ENCODE measurements around the gene XPOT. TPM values are rescaled to one million over a fixed set of nuclear protein-coding genes. Genes with fewer than 3 reads are reported as not detected.

XPOT gene
- total RNA-seq, 4 donors from 2014 or later: 54.9 to 64.5 (median 55.9) TPM

DNA sequence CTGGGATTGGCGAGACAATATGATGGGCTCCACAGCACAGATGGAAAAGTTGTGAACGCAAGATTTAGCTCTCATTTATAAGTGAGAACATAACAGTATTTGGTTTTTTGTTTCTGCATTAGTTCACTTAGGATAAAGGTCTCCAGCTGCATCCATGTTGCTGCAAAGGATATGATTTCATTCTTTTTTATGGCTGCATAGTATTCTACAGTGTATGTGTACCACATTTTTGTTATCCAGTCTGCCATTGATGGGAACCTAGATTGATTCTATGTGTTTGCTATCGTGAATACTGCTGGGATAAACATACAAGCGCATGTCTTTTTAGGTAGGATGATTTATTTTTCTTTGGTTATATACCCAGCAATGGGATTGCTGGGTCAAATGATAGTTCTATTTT is 71.3 kb downstream of the XPOT start:
- DNase-seq (ENCODE audit: low spot score) (no peak), ATAC-seq (ENCODE audit: low FRiP score) (no peak)
- TF ChIP-seq, protein P1, sequence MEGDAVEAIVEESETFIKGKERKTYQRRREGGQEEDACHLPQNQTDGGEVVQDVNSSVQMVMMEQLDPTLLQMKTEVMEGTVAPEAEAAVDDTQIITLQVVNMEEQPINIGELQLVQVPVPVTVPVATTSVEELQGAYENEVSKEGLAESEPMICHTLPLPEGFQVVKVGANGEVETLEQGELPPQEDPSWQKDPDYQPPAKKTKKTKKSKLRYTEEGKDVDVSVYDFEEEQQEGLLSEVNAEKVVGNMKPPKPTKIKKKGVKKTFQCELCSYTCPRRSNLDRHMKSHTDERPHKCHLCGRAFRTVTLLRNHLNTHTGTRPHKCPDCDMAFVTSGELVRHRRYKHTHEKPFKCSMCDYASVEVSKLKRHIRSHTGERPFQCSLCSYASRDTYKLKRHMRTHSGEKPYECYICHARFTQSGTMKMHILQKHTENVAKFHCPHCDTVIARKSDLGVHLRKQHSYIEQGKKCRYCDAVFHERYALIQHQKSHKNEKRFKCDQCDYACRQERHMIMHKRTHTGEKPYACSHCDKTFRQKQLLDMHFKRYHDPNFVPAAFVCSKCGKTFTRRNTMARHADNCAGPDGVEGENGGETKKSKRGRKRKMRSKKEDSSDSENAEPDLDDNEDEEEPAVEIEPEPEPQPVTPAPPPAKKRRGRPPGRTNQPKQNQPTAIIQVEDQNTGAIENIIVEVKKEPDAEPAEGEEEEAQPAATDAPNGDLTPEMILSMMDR (IDR thresholded peaks at IDR 0.05): no peak

DNA sequence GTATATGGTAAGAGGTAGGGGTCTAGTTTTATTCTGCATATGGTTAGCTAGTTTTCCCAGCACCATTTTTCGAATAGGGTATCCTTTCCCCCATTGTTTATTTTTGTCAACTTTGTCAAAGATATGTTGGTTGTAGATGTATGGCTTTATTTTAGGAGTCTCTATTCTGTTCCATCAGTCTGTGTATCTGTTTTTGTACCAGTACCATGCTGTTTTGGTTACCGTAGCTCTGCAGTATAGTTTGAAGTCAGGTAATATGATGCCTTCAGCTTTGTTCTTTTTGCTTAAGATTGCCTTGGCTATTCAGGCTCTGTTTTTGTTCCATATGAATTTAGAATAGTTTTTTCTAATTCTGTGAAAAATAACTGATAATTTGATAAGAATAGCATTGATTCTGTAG is 72.7 kb downstream of the XPOT start:
- TF ChIP-seq, protein P1 (IDR thresholded peaks at IDR 0.05): no peak
- ATAC-seq (ENCODE audit: low FRiP score) (no peak), DNase-seq (ENCODE audit: low spot score) (no peak)

DNA sequence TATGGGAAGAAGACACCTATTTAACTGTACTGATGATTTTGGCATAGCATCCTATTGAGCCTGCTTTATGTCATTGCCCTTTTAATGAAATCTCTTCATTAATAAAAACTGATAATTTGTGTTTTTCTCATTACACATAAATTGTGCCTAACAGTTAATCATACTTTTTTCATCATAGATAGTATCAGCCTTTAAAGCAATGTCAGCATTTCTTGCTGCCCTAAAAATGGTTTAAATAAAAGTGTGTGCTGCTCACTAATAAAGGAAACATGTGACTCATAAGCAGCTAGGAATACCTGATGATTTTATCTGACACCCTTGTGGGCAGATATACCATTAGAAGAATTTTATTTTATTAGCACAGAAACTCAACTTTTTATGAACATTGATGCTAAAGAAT is 74.5 kb downstream of the XPOT start:
- no peak for DNase-seq (ENCODE audit: low spot score)
- TF ChIP-seq, protein P1 (IDR thresholded peaks at IDR 0.05): no peak
- ATAC-seq (ENCODE audit: low FRiP score): no peak

DNA sequence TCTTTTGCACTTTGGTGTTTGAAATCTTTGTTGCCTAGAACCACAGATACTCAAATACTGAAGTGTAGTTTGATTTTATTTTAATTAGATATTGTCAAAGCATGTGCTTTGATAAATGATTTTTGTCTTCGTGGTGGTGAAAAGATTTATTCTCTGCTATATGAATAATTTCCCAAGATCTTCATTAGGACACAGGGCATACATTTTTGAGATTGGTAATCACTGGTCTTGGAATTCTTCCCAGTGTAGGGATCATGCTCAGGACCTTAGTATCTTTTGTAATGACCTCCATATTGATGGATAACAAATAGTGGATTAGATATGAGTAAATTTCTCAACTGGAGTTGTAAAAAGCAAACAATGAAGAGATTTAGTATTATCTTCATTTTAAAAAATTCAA is 76.0 kb downstream of the XPOT start:
- no peak for ATAC-seq (ENCODE audit: low FRiP score)
- DNase-seq (ENCODE audit: low spot score): no peak
- TF ChIP-seq, protein P1 (IDR thresholded peaks at IDR 0.05): no peak

DNA sequence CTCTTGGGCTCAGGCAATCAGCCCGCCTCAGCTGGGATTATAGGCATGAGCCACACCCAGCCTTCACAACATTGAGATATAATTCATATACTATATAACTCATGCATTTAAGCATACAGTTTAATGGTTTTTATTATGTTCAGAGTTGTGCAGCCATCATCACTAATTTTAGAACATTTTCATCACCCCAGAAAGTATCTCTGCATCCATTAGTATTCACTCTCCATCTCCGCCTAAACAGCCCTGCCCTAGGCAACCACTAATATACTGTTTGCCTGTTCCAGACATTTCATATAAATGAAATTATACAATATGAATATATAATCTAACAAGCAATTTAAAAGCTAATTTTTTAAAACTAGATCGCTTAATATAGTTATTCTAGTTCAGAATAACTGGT is 82.5 kb downstream of the XPOT start:
- no peak for ATAC-seq (ENCODE audit: low FRiP score)
- TF ChIP-seq, protein P1 (IDR thresholded peaks at IDR 0.05): no peak
- no peak for DNase-seq (ENCODE audit: low spot score)

DNA sequence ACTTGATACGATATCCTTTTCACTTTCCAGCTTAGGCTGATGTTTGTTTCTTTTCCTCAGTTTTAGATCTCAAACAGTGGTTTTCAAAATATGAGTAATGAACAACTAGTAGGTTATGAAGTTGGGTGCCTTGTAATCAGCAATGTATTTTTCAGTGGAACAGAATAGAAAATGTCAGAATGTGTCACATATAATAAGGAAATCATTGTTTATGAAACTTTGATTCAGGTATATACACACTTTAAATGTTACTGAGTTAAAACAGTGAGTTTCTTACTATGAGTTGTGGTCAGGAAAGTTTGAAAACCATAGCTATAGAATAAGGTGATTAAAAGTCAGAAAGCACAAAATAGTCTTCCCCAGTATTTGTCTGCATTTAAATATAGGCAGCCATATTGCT is 87.5 kb downstream of the XPOT start:
- no peak for DNase-seq (ENCODE audit: low spot score)
- TF ChIP-seq, protein P1 (IDR thresholded peaks at IDR 0.05): no peak
- ATAC-seq (ENCODE audit: low FRiP score): no peak

DNA sequence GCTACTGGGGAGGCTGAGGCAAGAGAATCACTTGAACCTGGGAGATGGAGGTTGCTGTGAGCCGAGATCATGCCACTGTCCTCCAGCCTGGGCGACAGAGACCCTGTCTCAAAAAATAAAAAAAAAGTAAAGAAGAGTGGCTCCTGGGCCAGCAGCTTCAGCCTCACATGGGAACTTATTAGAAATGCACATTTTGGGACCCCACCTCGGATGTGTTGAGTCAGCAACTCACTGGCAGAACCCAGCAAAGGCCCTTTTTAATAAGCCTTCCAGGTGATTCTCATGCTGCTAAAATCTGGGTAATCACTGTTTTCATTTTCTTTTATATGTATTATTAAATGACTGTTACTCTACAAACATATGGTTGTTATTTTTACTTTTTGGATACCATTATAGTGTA is 89.3 kb downstream of the XPOT start:
- no peak for ATAC-seq (ENCODE audit: low FRiP score)
- TF ChIP-seq, protein P1 (IDR thresholded peaks at IDR 0.05): no peak
- DNase-seq (ENCODE audit: low spot score): no peak
